Astrocyte (in vitro differentiated cells and primary cell): Measurements from ENCODE around the gene SERPINA5. TPM values are rescaled to one million over a fixed set of nuclear protein-coding genes. Genes with fewer than 3 reads are reported as not detected.
A peak's percentile ranks its signal among the peaks of the same experiment; 100 is the strongest.

Experiments used
- DNase-seq: peaks from one replicate; pipeline ENCODE4 v3.0.0-alpha.2; 2010; ENCODE audit warnings: low read depth
- FAIRE-seq: peaks from 2 replicates; lab custom pipeline; 2011; peaks lifted over from hg19 to GRCh38; lab: Jason Lieb, UNC
- H2AFZ ChIP-seq: 2 replicates; pipeline ENCODE4 v1.6.0; 2012; ENCODE audit warnings: low read depth, low read length, inconsistent platforms
- H3K27ac ChIP-seq: 2 replicates; pipeline ENCODE4 v1.5.1; 2011; ENCODE audit warnings: low read depth, low read length, inconsistent platforms
- H3K27me3 ChIP-seq: 2 replicates; pipeline ENCODE4 v1.6.0; 2011; ENCODE audit warnings: low read length, inconsistent platforms; ENCODE audit not compliant: insufficient read depth
- H3K36me3 ChIP-seq: 2 replicates; pipeline ENCODE4 v1.5.1; 2011; ENCODE audit warnings: low read length, inconsistent platforms; ENCODE audit not compliant: insufficient read depth
- H3K4me1 ChIP-seq: 2 replicates; pipeline ENCODE4 v1.5.1; 2011; ENCODE audit warnings: low read length, inconsistent platforms; ENCODE audit not compliant: insufficient read depth
- H3K4me2 ChIP-seq: 2 replicates; pipeline ENCODE4 v1.6.0; 2012; ENCODE audit warnings: low read length, inconsistent platforms
- H3K4me3 ChIP-seq: 2 replicates; pipeline ENCODE4 v1.5.1; 2011; ENCODE audit warnings: low read depth, mild to moderate bottlenecking, low read length, inconsistent platforms; ENCODE audit not compliant: insufficient read depth
- H3K79me2 ChIP-seq: 2 replicates; pipeline ENCODE4 v1.6.0; 2012; ENCODE audit warnings: mild to moderate bottlenecking, low read length, inconsistent platforms; ENCODE audit not compliant: insufficient read depth
- H3K9ac ChIP-seq: 2 replicates; pipeline ENCODE4 v1.6.0; 2012; ENCODE audit warnings: mild to moderate bottlenecking, low read length, inconsistent platforms
- H3K9me3 ChIP-seq: 2 replicates; pipeline ENCODE4 v1.5.1; 2012; ENCODE audit warnings: low read depth, mild to moderate bottlenecking, low read length, inconsistent platforms; ENCODE audit not compliant: insufficient read depth
- H4K20me1 ChIP-seq: 2 replicates; pipeline ENCODE4 v1.6.0; 2012; ENCODE audit warnings: low read length, inconsistent platforms; ENCODE audit not compliant: insufficient read depth
- H3K27ac Mint-ChIP-seq: one replicate; pipeline ENCODE4 v1.8.0; 2021; ENCODE audit warnings: mild to moderate bottlenecking, mixed read lengths; ENCODE audit not compliant: unreplicated experiment
- H3K27me3 Mint-ChIP-seq: one replicate; pipeline ENCODE4 v1.8.0; 2021; ENCODE audit warnings: low read depth, mixed read lengths; ENCODE audit not compliant: unreplicated experiment
- H3K36me3 Mint-ChIP-seq: one replicate; pipeline ENCODE4 v1.8.0; 2021; ENCODE audit warnings: low read depth, mixed read lengths; ENCODE audit not compliant: unreplicated experiment
- H3K4me1 Mint-ChIP-seq: one replicate; pipeline ENCODE4 v1.8.0; 2021; ENCODE audit warnings: low read depth, mixed read lengths; ENCODE audit not compliant: unreplicated experiment
- H3K4me3 Mint-ChIP-seq: one replicate; pipeline ENCODE4 v1.8.0; 2021; ENCODE audit warnings: mild to moderate bottlenecking, moderate library complexity, mixed read lengths; ENCODE audit not compliant: unreplicated experiment
- H3K9me3 Mint-ChIP-seq: one replicate; pipeline ENCODE4 v1.8.0; 2021; ENCODE audit warnings: mild to moderate bottlenecking, mixed read lengths; ENCODE audit not compliant: unreplicated experiment
- CTCF ChIP-seq: IDR thresholded peaks from 2 replicates; pipeline ENCODE4 v1.5.1; 2011; ENCODE audit warnings: low read depth, mild to moderate bottlenecking, inconsistent platforms, low read length, moderate library complexity; ENCODE audit not compliant: insufficient read depth
- EZH2 ChIP-seq: IDR thresholded peaks from 2 replicates; pipeline ENCODE4 v1.6.1; 2012; ENCODE audit warnings: mild to moderate bottlenecking, low read length, inconsistent platforms; ENCODE audit not compliant: insufficient read depth
- total RNA-seq: library from RNA; stranded (reverse); gene quantifications from 2 replicates; pipeline ENCODE4 v1.2.1, GENCODE V29; 2021

SERPINA5 gene
- total RNA-seq, 1 donor from 2014 or later, result 0.23 TPM

GRCh38 chr14:94597788-94598187 is 16.6 kb downstream of the SERPINA5 start:
- Histone ChIP-seq H3K27ac (no peak overlapping the region), H3K4me2 (no peak overlapping the region), H3K27me3 (no peaks in the 10 kb centered on the region), H3K4me1 (peaks cover 37% of the 10 kb centered on the region), H3K36me3 (no peaks in the 10 kb centered on the region), H3K9ac (no peak overlapping the region), H2AFZ (no peak overlapping the region), H3K4me3 (no peak overlapping the region), H3K9me3 (no peaks in the 10 kb centered on the region), H3K79me2 (no peaks in the 10 kb centered on the region), H4K20me1 (no peaks in the 10 kb centered on the region)
- FAIRE-seq, result no peak
- H3K36me3 Mint-ChIP-seq, result no peaks in the 10 kb centered on the region
- TF ChIP-seq EZH2, result no peak
- no peak for TF ChIP-seq CTCF
- DNase-seq, result no peak
- peaks cover 15% of the 10 kb centered on the region for H3K27me3 Mint-ChIP-seq
- H3K4me3 Mint-ChIP-seq, result no peak overlapping the region
- peaks cover 34% of the 10 kb centered on the region for H3K4me1 Mint-ChIP-seq
- peak overlapping the region; percentile 72 for H3K27ac Mint-ChIP-seq
- peaks cover 2% of the 10 kb centered on the region for H3K9me3 Mint-ChIP-seq

DNA sequence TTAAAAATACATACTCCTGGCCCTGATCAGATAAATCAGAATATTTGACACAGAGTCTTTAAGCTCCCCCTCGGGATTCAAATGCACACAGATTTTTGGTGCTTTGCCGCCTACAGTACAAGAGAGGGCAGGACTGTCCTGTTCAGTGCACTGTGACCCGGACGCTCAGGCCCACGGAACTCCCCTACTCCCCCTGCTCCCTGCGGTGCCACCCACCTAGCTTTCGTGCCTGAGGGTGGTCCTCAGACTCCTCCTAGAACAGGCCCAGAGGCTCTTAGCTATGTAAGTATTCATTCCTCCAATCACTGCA is 17.2 kb downstream of the SERPINA5 start:
- DNase-seq, result no peak
- Mint-ChIP-seq H3K27me3 (peaks cover 14% of the 10 kb centered on the region), H3K4me3 (peak overlapping the region; percentile 11), H3K27ac (peak overlapping the region; percentile 100), H3K4me1 (peaks cover 34% of the 10 kb centered on the region), H3K9me3 (peaks cover 2% of the 10 kb centered on the region), H3K36me3 (no peaks in the 10 kb centered on the region)
- Histone ChIP-seq H3K4me3 (no peak overlapping the region), H3K79me2 (no peaks in the 10 kb centered on the region), H3K9ac (peak overlapping the region; percentile 75), H3K27me3 (no peaks in the 10 kb centered on the region), H3K4me1 (peaks cover 37% of the 10 kb centered on the region), H3K9me3 (no peaks in the 10 kb centered on the region), H3K36me3 (no peaks in the 10 kb centered on the region), H4K20me1 (no peaks in the 10 kb centered on the region), H3K27ac (peak overlapping the region; percentile 97), H2AFZ (peak overlapping the region; percentile 76), H3K4me2 (peak overlapping the region; percentile 78)
- no peak for FAIRE-seq
- TF ChIP-seq CTCF (no peak), EZH2 (no peak)

DNA sequence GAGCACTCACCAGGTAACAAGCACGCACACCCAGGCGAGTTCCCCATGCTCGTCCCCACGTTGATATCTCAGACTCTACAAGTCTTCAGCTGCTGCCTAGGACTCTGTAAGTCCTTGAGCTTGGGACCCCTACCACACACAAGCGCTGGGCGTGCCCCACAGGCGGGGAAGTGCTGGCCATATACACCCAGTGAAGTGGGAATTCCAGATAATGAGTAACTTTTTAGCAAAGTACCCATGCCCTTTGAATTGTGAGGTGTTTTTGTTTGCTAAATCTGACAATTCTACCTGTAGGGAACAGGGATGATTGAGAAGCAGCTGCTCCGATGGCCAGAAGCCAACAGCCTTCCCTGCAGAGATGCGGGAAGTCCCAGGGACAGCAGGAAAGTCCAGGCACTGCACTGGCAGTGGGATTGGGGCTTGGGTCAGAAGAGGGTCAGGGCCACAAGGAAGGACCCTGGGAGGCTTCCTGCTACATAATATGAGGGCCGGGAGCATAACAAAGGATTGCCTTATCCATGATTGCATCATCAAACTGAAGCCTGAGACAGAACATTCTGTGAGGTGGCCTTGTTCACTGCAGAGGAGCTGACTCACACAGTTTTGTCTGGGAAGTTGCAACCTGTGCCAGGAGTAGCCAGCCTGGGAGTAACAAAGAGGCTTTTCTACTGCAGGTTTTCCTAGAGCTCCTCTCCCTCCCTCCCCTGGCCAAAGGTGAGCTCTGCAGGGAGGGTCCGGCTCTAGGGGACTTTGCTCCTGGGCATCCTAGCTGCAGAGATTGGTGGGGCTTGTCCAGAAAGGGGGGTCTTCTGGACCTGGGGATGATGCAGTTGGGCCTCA is 17.8 kb downstream of the SERPINA5 start:
- peak overlapping the region; percentile 54 for H3K4me3 Mint-ChIP-seq
- peak; percentile 99 for DNase-seq
- Histone ChIP-seq H3K27me3 (no peaks in the 10 kb centered on the region), H3K9ac (peak overlapping the region; percentile 82), H3K79me2 (no peaks in the 10 kb centered on the region), H4K20me1 (no peaks in the 10 kb centered on the region), H3K4me1 (peaks cover 37% of the 10 kb centered on the region), H3K9me3 (no peaks in the 10 kb centered on the region), H3K36me3 (no peaks in the 10 kb centered on the region), H3K4me2 (peak overlapping the region; percentile 78), H2AFZ (peak overlapping the region; percentile 76), H3K4me3 (no peak overlapping the region), H3K27ac (peak overlapping the region; percentile 97)
- peaks cover 2% of the 10 kb centered on the region for H3K9me3 Mint-ChIP-seq
- H3K36me3 Mint-ChIP-seq, result no peaks in the 10 kb centered on the region
- peak overlapping the region; percentile 100 for H3K27ac Mint-ChIP-seq
- H3K4me1 Mint-ChIP-seq, result peaks cover 34% of the 10 kb centered on the region
- TF ChIP-seq CTCF (no peak), EZH2 (no peak)
- FAIRE-seq, result peak; percentile 89
- H3K27me3 Mint-ChIP-seq, result peaks cover 14% of the 10 kb centered on the region
